Spleen (tissue), 11 donors: Measurements from ENCODE around the gene KRTAP1-4. TPM values are rescaled to one million over a fixed set of nuclear protein-coding genes. Genes with fewer than 3 reads are reported as not detected.
"Not testable (repeated sequence)": the region's sequence is repeated elsewhere in the genome, so short reads cannot be mapped to it uniquely, and the experiment has no call there.

Experiments used
- DNase-seq: peaks from one replicate; pipeline ENCODE4 v3.0.0-alpha.2; 2020
- H3K27ac ChIP-seq, 8 donors: fragments of 200-600 bp; sonication (generic) in 7 of 8; 1 replicate in 4 of 8; 2 replicates in 4 of 8; pipeline versions ENCODE4 v1.5.0 to v1.8.0; 2016 to 2021; ENCODE audit warnings: inconsistent platforms in 4 of 8, mild to moderate bottlenecking in 4 of 8, moderate library complexity in 1 of 8
- H3K27me3 ChIP-seq, 7 donors: fragments of 200-600 bp; sonication (generic) in 6 of 7; replicated peaks in 1 of 7; 1 replicate in 4 of 7; 2 replicates in 3 of 7; pipeline versions ENCODE4 v1.5.0 to v1.8.0; 2016 to 2021; ENCODE audit warnings: inconsistent platforms in 3 of 7, mild to moderate bottlenecking in 1 of 7
- H3K36me3 ChIP-seq, 6 donors: fragments of 200-600 bp; sonication (generic) in 5 of 6; 1 replicate in 4 of 6; 2 replicates in 2 of 6; pipeline versions ENCODE4 v1.5.0 to v1.8.0; 2016 to 2021; ENCODE audit warnings: inconsistent platforms in 2 of 6
- H3K4me1 ChIP-seq, 6 donors: fragments of 200-600 bp; sonication (generic) in 5 of 6; 1 replicate in 3 of 6; 2 replicates in 3 of 6; pipeline versions ENCODE4 v1.5.0 to v1.8.0; 2016 to 2021; ENCODE audit warnings: inconsistent platforms in 3 of 6
- H3K4me3 ChIP-seq, 8 donors: fragments of 200-600 bp; sonication (generic) in 7 of 8; 1 replicate in 4 of 8; 2 replicates in 4 of 8; pipeline versions ENCODE4 v1.5.0 to v1.8.0; 2016 to 2021; ENCODE audit warnings: inconsistent platforms in 4 of 8, mild to moderate bottlenecking in 4 of 8, moderate library complexity in 2 of 8
- H3K9me3 ChIP-seq, 8 donors: fragments of 200-600 bp; sonication (generic) in 7 of 8; 1 replicate in 4 of 8; 2 replicates in 4 of 8; pipeline versions ENCODE4 v1.5.0 to v1.8.0; 2016 to 2021; ENCODE audit warnings: inconsistent platforms in 4 of 8
- POLR2A ChIP-seq, 3 donors: fragments of 450-650 bp; IDR thresholded peaks; one replicate each; pipeline ENCODE4 v1.5.1; 2017; ENCODE audit warnings: antibody characterized with exemption in 3 of 3, mild to moderate bottlenecking in 1 of 3
- POLR2AphosphoS5 ChIP-seq, 3 donors: sonication (generic); formaldehyde crosslinking; IDR thresholded peaks; one replicate each; pipeline ENCODE4 v1.5.1; 2017; ENCODE audit warnings: antibody characterized with exemption in 3 of 3
- WGBS, 5 donors: extraction: QIAGEN DNeasy Blood & Tissue Kit in 3 of 5; methylation state at CpG; one replicate each; pipeline versions ENCODE4 v1.1.5 to v1.1.7; 2013 to 2018; 5-methylcytosine and 5-hydroxymethylcytosine counted together
- intact Hi-C: fragments of 100-400 bp; cut with DNase I; formaldehyde crosslinking; loops from one replicate; pipeline ENCODE4 v1.15.0; 2023; ENCODE audit warnings: low total_unique reads
- polyA plus RNA-seq, 3 donors: library from polyadenylated mRNA; stranded (reverse); fragments of 200-250 nt; gene quantifications; one replicate each; pipeline ENCODE4 v1.2.1, GENCODE V29; 2013
- total RNA-seq, 7 donors: library from RNA; depleted of rRNA in 3 of 7; stranded (reverse); fragments of >200 nt in 3 of 7; fragmentation: NEBNext Ultra II Directional in 4 of 7; extraction: Animal tissue kit (Norgen Biotek cat#: 25700) in 4 of 7; gene quantifications; one replicate each; pipeline versions ENCODE4 v1.1.0 to v1.2.1, GENCODE V29; 2016 to 2021
- TF ChIP-seq, protein P1 (sequence below), 11 experiments: fragments of 200-600 bp in 7 of 11; fragments of 450-650 bp in 4 of 11; sonication (generic) in 4 of 11; IDR thresholded peaks in 8 of 11; conservative IDR thresholded peaks in 3 of 11; 1 replicate in 7 of 11; 2 replicates in 4 of 11; pipeline versions ENCODE4 v1.4.0 to v1.8.0; 2016 to 2021; ENCODE audit warnings: antibody characterized with exemption in 11 of 11, inconsistent platforms in 4 of 11, mild to moderate bottlenecking in 1 of 11
- donor health status: healthy with polysubstance abuse.
- donor health status: DM: no; HTN: no; CAD: no; lungs with moderate emphysema.
- donor health status: DM: no; HTN: no; CAD: no.
- donor health status: Bipolar disorder and iron deficiency.
- donor health status: healthy.
- donor health status: DM: no; HTN: no; CAD: no.
- donor health status: DM: yes; HTN: yes; CAD: no.

The KRTAP1-4 gene
- total and polyA plus RNA-seq, 10 donors: not detected

DNA sequence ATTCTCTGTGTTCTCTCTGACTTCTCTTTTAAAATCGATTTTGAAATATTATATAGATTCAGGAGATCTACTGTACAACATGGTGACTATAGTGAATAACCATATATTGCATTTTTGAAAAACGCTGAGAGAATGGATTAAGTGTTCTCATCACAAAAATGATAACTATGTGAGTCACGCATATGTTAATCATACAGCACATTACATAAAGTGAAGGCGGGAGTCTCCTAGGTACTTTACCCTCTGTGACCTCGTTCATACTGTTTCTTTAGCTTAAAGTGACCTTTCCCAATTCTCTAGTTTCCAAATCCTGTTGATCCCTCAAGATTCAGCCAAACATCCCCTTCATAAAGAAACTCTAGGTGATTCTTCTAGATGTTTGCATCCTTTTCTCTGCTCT is 27.2 kb downstream of the KRTAP1-4 start:
- intact Hi-C loops: no loop called here
- Histone ChIP-seq H3K27me3 (peaks cover 0 to 12% (median 0%) of the 10 kb centered on the region in 7 donors), H3K36me3 (no peaks in the 10 kb centered on the region), H3K27ac (no peak overlapping the region), H3K4me1 (no peaks in the 10 kb centered on the region), H3K4me3 (no peak overlapping the region), H3K9me3 (no peaks in the 10 kb centered on the region)
- DNase-seq: no peak
- 57 to 80% (median 69%) methylated on average over 5 of the region's 5 CpGs for WGBS, 5 donors
- TF ChIP-seq POLR2A (IDR thresholded peaks at IDR 0.05) (no peak), POLR2AphosphoS5 (IDR thresholded peaks at IDR 0.05) (no peak)
- TF ChIP-seq, protein P1, sequence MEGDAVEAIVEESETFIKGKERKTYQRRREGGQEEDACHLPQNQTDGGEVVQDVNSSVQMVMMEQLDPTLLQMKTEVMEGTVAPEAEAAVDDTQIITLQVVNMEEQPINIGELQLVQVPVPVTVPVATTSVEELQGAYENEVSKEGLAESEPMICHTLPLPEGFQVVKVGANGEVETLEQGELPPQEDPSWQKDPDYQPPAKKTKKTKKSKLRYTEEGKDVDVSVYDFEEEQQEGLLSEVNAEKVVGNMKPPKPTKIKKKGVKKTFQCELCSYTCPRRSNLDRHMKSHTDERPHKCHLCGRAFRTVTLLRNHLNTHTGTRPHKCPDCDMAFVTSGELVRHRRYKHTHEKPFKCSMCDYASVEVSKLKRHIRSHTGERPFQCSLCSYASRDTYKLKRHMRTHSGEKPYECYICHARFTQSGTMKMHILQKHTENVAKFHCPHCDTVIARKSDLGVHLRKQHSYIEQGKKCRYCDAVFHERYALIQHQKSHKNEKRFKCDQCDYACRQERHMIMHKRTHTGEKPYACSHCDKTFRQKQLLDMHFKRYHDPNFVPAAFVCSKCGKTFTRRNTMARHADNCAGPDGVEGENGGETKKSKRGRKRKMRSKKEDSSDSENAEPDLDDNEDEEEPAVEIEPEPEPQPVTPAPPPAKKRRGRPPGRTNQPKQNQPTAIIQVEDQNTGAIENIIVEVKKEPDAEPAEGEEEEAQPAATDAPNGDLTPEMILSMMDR (IDR thresholded peaks at IDR 0.05 in 8 of 11, conservative IDR thresholded peaks at IDR 0.05 in 3 of 11): no peak

DNA sequence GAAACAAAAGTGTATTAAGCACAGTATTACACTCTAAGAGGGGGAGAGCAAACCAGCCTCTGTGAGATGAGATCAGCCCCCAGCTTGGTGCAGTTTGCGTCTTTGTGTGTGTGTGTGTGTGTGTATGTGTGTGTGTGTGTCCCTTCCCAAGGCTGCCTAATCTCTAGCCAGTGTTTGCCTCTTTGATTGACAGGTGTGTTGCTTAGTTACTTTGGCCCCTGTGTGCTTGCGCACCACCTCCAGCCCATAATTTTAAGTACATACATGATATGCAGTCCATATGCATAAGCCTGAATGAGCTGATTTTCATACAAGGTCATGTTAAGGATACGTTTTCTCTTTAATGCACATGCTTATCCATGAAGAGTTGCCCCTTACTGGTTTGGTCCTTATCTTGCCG is 28.2 kb downstream of the KRTAP1-4 start:
- H3K27ac ChIP-seq: no peak overlapping the region
- no peak overlapping the region for H3K4me3 ChIP-seq
- H3K4me1 ChIP-seq: no peaks in the 10 kb centered on the region
- 85 to 93% (median 88%) methylated on average over 4 of the region's 4 CpGs for WGBS, 5 donors
- no peaks in the 10 kb centered on the region for H3K36me3 ChIP-seq
- TF ChIP-seq, protein P1 (IDR thresholded peaks at IDR 0.05 in 8 of 11, conservative IDR thresholded peaks at IDR 0.05 in 3 of 11): no peak
- TF ChIP-seq POLR2AphosphoS5 (IDR thresholded peaks at IDR 0.05) (no peak), POLR2A (IDR thresholded peaks at IDR 0.05) (no peak)
- H3K9me3 ChIP-seq: no peaks in the 10 kb centered on the region
- H3K27me3 ChIP-seq: peaks cover 0 to 22% (median 0%) of the 10 kb centered on the region in 7 donors
- DNase-seq: no peak
- intact Hi-C loops: no loop called here

DNA sequence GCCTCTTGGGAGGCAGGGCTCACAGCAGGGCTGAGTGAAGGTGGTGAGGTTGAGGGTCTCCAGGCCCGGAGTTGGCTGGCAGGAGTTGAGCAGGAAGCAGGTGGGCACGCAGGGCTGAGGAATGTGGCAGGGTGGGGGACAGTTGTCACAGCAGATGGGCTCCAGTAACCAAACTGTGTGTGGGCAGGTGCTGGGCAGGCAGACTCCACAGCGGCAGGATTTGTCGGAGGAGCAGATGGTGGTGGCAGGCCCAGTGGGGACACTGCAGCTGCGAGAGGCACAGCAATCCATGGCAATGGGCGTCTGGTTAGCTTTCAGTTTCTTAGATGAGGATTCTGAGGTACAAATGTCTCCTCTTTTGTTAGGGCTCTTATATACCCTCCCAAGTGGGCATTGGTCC is 30.4 kb downstream of the KRTAP1-4 start, which contains the start of gene KRTAP3-2:
Gene KRTAP3-2 (minus strand): TSS at position 344 of the 400 bp plus-strand sequence. CDS start 53 bp downstream, at position 291.
- H3K4me3 ChIP-seq, H3K27ac ChIP-seq, intact Hi-C loops, H3K9me3 ChIP-seq, DNase-seq, H3K36me3 ChIP-seq, H3K4me1 ChIP-seq: not testable (repeated sequence)
- peaks cover 0 to 32% (median 0%) of the 10 kb centered on the region in 7 donors for H3K27me3 ChIP-seq
- 80 to 91% (median 86%) methylated on average over 5 to 6 of the region's 6 CpGs for WGBS, 5 donors

GRCh38 chr17:40997361-40997760 is 32.6 kb downstream of the KRTAP1-4 start:
- WGBS, 5 donors: 56 to 88% (median 76%) methylated on average over 2 of the region's 2 CpGs
- intact Hi-C loops: no loop called here
- H3K27me3 ChIP-seq: peaks cover 0 to 37% (median 0%) of the 10 kb centered on the region in 7 donors

More at GRCh38 chr17:40997361-40997760, 32.6 kb downstream of the KRTAP1-4 start:
- H3K27ac ChIP-seq: no peak overlapping the region
- no peak for DNase-seq
- TF ChIP-seq POLR2AphosphoS5 (IDR thresholded peaks at IDR 0.05): no peak
- TF ChIP-seq, protein P1 (IDR thresholded peaks at IDR 0.05 in 8 of 11, conservative IDR thresholded peaks at IDR 0.05 in 3 of 11): no peak
- no peaks in the 10 kb centered on the region for H3K9me3 ChIP-seq
- no peaks in the 10 kb centered on the region for H3K36me3 ChIP-seq
- no peaks in the 10 kb centered on the region for H3K4me1 ChIP-seq
- H3K4me3 ChIP-seq: no peak overlapping the region
